Activated CD4-positive, CD25-positive, alpha-beta regulatory T cell treated with anti-CD3 and anti-CD28 coated beads, Interleukin-2, amount 50 U/mL, for 24 hours (primary cell): ENCODE data around the gene GRB10.

ENCODE experiments used
- ATAC-seq, 2 donors: fragments of 150-1000 bp; cut with Tn5 transposase; one replicate each; pipeline ENCODE4 v1.10.0; 2021; ENCODE audit warnings: mild to moderate bottlenecking in 1 of 2, moderate library complexity in 1 of 2

Gene GRB10

DNA sequence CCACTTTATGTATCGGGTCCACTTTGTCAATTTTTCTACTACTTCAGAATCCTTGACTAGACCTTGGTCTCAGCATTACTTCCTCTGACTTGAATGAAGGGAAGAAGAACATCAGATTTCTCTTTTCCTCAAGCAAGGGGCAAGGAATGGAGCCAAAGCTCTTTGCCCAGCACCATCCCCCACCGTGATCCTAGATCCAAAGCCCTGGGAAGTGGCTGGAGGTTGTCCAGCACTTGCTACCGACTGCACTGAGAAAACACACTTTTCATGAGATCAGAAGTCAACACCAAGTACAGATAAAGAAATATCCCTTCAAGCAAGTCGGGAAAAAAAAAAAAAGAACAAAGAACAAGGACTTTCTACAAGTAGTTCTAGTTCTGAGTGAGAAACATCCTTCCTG lies 115.4 kb downstream of the GRB10 start:
- no peak for ATAC-seq

GRCh38 chr7:50666124-50666496 lies 116.6 kb downstream of the GRB10 start:
- no peak for ATAC-seq

DNA sequence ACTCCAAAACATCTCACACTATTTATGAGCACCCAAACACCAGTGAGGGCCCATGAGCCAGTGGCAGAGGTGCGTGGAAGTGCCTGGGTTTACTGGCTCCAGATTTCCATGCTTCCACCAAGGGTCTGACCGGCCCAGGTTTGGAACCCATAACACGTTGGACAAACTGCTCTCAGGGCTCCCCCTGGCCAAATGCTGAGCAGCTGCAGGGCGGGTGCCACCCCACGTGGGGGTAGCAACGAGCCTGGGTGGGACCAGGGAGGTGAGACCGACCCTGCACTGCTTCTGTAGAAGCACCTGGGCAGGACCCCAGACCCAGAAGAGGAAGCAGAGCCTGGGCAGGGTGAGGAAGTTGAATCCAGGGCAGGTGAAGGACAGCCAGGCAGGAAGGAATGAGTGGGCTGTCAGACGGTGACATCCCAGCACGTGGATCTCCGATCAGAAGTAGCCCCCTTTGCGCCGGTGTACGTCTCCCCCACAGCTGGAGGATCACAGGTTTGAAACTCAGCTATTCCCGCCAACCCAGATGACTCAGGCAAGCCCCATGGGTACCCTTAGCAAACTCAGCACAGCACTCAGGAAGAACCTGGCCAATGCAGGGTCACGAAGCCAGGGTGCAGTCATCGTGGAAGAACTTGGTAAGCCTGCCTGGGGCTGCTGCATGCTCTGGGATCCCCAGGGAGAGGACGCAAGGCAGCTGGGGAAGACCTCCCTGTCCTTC lies 117.1 kb downstream of the GRB10 start:
- no peak for ATAC-seq

- peak; percentile 13 to 15 for ATAC-seq
Observed at GRCh38 chr7:50664937-50665336, 117.8 kb downstream of the GRB10 start.

DNA sequence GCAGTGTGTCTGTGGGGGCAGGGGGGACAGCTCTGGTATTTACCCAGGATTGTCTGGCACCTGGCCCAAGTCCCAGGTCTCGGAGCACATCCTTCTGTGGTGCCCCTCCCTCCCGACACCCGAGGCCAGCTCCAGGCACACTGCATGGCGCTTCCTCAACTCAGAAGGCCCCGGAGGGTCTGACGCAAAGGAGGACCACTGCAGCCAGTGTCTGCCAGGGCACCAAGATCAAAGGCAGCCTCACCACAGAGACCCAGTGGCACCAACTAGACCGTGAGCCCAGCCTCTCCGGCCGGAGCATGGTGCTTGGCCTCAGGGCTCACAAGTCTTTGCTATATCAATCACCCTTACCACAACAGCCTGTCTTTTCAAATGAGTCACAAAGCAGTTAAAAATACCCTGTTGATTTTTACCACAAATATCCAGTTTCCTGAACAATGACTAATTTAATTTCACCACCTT lies 118.2 kb downstream of the GRB10 start:
- ATAC-seq = peak; percentile 70 to 76

GRCh38 chr7:50663396-50664102 lies 119.1 kb downstream of the GRB10 start:
- ATAC-seq = no peak

DNA sequence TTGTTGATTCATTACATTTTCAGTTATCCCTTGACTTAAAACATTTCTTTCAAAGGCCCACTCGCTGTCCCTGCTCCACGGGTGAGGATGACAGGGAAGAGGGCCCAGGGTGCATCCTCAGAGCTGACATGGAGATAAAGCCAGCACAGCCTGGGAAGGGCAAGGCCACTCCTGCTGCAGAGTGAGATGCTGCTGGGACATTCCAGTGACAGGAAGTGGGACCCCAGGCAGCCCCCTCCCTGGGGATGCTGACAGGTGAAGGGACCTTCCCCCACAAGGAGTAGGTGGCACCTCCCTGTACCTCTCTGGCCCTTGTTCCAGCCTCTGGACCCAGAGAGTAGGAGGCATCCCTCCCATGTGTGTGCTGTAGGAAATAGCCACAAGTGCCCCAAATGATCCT lies 119.7 kb downstream of the GRB10 start:
- ATAC-seq = no peak

GRCh38 chr7:50662041-50662694 lies 120.5 kb downstream of the GRB10 start:
- peak in 1 of 2 donors; percentile 34 for ATAC-seq

GRCh38 chr7:50661345-50662040 lies 121.2 kb downstream of the GRB10 start:
- peak in 1 of 2 donors; percentile 15 for ATAC-seq

GRCh38 chr7:50660830-50661175 lies 121.9 kb downstream of the GRB10 start:
- no peak for ATAC-seq

DNA sequence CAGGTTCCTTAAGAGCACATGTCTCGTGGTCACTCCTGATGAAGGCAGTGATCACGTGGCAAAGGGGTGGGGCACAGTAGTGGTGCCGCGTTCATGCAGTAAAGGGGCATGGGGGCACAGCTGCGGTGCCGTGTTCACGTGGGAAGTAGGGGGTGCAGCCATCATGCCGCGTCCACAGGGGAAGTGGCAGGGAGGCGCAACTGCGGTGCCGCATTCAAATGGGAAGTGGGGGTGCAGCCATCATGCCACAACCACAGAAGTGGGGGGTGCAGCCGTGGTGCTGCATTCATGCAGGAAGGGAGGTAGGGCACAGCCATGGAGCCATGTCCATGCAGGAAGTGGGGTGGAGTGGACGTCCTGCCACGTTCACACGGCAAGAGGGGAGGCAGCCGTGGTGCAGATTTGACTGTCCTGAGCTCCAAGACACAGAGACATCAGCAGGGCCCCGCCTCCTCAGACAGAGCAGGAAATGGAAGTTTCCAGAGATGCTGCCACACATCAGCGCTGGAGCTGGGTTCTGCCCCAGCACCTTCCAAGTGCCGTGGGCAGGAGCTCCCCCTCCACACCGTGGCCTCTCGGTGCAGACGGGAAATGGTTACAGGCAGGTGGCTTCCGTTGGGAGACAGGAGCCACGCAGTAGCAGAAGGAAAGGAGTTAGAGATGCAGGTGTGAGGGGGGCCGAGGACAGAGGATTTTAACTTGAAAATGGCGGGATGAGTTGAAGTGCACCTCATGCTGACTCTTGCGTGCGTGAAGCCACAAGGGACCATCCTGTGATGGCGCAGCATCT lies 122.5 kb downstream of the GRB10 start:
- peak; percentile 12 to 31 for ATAC-seq

GRCh38 chr7:50659329-50659965 lies 123.2 kb downstream of the GRB10 start:
- no peak for ATAC-seq

GRCh38 chr7:50658696-50659095 lies 124.0 kb downstream of the GRB10 start:
- ATAC-seq = no peak

GRCh38 chr7:50657912-50658311 lies 124.8 kb downstream of the GRB10 start:
- ATAC-seq = no peak

DNA sequence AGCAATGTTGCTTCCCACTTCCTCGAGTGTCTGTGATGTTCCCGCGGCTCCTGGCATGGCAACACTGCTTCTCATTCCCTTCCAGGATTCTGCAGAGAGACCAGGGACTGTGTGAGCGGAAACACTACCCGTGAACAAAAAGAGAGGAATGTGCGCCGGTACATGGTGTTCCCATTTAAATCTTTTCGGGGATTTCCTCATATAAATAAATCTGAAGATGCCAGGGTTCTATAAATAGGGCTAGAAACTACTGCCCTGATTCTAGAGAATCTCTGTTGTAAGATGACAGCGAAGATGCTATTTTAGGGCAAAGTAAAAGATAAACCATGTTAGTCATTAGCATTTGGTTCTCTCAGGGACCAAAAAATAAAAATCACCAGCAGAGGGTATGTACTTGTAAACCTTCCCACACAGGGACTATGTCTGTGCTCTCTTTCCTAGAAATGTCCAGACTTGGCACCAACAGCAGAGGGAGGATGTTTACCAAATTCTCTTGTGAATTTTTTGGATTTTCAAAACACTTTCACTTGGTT lies 125.3 kb downstream of the GRB10 start:
- no peak for ATAC-seq

DNA sequence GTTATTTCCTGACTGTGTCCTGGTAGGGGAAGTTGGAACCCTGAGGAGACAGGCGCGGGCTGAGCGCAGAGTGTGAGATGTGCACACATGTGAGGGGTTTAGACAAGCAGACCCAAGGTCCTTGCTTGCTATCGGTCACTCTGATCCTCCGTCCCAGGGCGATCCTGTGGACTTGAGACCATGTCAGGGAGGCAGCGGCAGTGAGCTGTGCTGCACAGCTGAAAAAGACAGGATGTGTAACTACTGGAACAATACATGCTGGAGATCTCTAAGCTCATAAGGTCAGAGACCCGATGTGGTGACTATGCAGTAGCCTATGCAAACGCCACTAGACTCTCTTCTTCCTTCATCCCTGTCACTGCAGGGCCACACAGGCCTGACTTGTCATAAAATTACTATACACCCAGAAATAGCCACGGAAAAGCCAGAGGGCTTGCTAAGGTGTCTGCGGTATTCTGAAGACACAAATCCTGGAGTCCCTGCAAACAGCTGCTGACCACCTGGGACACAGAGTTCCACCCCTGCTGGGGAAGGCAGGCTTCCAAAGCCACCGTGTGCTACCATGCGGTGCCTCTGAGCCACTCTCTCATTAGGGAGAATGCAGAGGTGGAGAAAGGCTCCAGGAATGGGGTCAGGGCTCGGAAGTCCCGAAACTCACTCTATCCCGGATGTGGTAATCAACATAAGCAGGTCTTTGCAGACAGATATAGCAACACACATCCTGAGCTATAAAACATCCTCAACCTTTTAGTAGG lies 126.4 kb downstream of the GRB10 start:
- no peak for ATAC-seq

DNA sequence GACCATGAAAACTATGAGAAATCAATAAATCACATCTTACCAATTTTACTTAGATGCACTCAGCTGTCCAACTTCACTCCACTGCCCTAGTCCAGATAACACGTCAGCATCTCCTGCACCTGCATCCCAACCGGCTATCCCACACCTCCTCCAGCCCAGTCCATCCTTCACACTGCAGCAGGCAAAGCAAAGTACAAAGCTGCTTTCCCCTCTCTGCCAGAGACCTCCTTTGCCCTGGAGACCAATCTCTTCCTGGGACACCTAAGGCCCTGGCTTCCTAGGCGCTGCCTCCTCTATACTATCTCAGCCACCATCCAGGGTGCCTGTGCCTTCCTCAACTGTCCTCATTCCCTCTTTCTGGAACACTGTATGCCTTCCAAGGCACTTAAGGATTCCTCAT lies 127.2 kb downstream of the GRB10 start:
- no peak for ATAC-seq

DNA sequence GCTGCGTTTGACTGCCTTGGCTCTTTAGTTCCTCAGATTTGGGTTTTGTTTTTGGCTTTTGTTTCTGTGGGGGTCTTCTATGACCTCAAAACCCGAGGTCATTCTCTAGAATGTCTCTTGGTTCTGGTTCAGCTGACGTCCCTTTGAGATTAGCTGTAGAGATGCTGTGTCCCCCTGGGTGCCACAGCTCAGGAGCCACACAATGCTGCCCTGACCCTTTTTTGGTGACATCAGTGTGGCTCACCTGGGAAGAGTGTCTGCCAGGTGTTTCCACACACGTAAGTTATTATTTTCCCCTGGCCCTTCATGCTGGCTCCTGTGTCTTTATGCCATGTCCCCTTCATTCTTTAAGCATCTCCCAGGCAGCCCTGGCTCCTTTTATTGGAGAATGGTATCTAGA lies 127.7 kb downstream of the GRB10 start:
- ATAC-seq = no peak

- no peak for ATAC-seq
Observed at GRCh38 chr7:50653981-50654425, 128.7 kb downstream of the GRB10 start.

DNA sequence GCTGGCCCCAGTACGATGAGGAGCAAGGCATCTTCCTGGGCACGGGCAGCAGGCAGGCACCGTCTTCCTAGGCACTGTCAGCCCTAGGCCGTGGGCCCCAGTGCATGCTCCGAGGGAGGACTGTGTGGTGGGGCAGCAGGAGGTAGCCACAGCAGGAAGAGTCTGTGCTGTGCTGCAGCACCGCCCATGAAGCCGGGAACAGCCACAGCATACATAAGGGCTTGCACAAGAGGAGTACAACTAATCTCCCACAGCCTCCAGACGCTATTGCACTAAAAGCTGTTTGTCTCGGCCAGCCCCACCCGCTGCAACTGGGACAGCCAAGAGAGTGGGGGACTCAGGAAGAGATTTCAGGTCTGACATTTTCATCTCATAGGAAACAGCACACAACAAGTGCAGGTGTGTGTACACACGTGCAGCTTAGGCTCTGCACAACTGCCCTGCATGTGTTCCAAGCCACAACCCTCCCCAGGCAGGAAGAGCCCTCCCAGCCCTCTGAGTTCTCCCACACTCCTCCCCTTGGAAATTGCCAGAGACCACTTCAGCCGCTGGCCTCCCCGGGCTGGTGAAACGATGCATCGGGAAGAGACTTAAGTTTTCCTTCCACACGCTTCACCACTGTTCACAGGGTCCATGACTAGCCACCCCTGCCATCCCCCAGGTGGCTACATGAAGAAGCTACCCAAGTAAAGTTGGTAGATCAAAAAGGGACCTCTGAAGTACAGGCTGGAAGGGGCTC lies 129.4 kb downstream of the GRB10 start:
- ATAC-seq = no peak
